Measurements from ENCODE around the gene BCL2L14.

DNA sequence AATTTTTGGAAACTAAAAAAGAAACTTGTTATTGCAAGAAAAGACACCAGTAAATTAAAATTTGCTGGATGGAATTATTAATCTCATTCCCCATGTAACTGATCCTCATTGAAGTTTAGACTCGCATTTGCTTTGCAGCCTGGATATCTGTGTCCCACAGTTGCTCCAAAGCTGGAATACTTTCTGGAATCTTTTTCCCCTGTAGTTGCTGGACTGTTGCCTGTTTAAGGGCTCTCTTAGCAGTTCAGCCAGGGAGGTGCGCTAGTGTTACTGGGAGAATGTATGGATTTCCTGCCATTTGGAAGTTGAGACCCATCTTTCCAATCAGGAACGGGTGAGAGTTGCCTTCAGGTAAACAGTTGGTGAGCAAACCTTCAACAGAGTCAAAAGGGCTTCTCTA, 20.3 kb downstream of the BCL2L14 start:
- no peak for TF ChIP-seq ZNF274 (IDR thresholded peaks at IDR 0.05; ENCODE audit: low read depth, low read length)
- no peak for TF ChIP-seq YY1 (IDR thresholded peaks at IDR 0.05; ENCODE audit: insufficient read depth, insufficient read length)
